GM21423 (cell line): ENCODE measurements around the gene DGKG.

Experiments used
- ATAC-seq: cut with Tn5 transposase; IDR thresholded peaks from one replicate; pipeline ENCODE4 v1.9.1; 2021; ENCODE audit warnings: mild to moderate bottlenecking, moderate library complexity; ENCODE audit not compliant: unreplicated experiment

DGKG gene

DNA sequence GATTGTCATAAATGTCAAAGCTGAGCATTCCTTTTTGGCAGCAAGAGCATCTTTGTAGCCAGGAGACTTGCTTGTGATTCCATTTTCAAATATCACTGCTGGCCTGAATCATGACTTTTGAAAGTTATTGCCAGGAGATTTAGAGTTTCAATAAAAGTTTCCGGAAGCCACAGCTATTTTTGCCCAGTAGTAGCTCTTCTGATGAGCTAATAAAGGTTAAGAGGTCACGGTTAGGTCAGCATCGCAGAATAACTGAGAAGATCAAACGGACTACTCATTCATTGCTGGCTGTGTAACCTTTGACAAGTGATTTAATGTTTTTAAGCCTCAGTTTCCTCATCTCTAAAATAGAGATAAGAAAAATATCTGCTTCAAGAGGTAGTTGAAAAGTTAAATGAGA, 148.1 kb downstream of the DGKG start:
- ATAC-seq: no peak

DNA sequence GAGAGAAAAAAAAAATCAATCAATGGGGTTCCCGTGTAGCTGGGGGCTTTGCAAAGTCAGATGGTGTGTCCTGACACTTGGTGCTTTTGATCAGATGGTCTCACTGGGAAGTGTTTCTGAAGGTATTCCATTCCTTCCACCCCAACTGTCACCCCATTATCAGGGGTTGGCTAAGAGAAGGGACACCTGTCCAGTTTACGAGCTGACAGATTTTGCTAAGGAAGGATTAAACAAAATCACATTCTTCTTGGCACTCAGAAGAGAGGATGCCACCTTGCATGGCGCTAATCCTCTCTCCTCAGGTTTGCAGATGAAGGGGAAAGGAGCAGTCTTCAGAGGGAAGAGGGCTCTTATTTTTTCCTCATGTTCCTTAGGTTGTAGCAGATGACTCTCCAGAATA, 149.4 kb downstream of the DGKG start:
- no peak for ATAC-seq

DNA sequence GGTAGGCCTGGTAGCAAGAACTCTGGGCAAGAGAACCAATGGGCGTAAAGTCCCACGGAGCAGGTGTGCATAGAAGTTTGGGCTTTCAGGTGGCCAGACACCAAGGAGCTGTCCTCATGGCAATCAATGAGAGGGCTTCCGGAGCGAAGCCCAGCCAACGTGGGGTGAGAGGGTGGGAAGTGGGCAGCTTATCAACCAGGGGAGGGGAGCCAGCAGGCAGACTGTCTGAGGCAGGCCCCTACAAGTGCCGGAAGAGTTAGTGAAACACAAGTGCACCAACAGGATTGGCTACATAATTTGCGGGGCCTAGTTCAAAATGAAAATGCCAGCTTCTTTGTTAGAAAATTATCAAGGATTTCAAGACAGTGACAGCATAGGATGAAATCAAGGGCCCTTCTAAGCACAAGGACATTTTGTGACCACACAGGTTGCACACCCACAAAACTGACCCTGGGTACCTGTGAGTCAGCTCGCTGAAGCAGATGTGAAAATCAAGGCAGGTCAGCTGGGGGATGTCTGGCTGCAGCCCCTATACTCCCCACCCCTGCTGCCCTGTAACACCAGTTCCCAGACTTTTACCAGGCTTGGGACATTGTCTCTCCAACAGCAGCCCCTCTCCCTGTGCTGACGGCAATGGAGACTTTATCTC, 151.1 kb downstream of the DGKG start:
- ATAC-seq: no peak

GRCh38 chr3:186209810-186210752, 152.0 kb downstream of the DGKG start:
- ATAC-seq: peak; percentile 66

DNA sequence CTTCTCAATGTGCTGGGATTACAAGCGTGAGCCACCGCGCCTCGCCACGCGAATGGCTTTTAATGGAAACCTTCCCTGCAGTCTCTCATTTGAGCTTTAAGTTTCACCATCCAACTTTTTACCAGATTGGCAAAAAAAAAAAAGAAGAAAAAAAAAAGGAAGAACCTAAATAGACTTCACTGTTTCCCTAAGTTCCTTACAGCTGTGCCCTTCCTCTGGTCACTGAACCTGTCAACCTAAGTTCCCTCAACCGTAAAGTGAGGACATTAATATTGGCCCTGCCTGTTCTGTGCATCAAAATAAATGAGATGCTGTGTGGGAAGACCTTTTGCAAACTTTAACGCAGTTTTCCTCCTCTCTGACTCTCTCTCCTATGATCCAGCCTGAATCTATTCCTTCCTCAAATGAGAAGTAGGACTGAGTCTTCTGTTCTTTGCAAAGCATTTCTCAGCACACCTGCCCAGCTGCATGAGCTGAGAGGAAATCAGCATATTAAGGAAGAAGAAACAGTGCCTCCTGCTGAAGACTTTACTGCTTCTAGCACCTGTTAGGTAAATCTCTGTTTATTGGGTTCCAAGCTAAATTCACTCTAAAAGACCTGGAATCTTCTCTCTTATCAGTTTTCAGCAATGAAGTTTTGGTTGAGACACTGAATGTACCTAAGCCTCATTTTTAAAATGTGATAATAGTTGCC, 153.6 kb downstream of the DGKG start:
- ATAC-seq: no peak

- no peak for ATAC-seq
These were observed 154.5 kb downstream of the DGKG start for GRCh38 chr3:186207515-186207914.

- no peak for ATAC-seq
These were observed 161.3 kb downstream of the DGKG start for GRCh38 chr3:186200726-186201125.

- no peak for ATAC-seq
These were observed 163.6 kb downstream of the DGKG start for GRCh38 chr3:186198442-186198841.

GRCh38 chr3:186194451-186194811, 167.6 kb downstream of the DGKG start:
- ATAC-seq: no peak

- ATAC-seq: no peak
These were observed 168.2 kb downstream of the DGKG start for GRCh38 chr3:186193534-186194450.

- ATAC-seq: no peak
These were observed 169.2 kb downstream of the DGKG start for GRCh38 chr3:186192823-186193222.

- ATAC-seq: no peak
These were observed 172.5 kb downstream of the DGKG start for GRCh38 chr3:186189492-186189891.

DNA sequence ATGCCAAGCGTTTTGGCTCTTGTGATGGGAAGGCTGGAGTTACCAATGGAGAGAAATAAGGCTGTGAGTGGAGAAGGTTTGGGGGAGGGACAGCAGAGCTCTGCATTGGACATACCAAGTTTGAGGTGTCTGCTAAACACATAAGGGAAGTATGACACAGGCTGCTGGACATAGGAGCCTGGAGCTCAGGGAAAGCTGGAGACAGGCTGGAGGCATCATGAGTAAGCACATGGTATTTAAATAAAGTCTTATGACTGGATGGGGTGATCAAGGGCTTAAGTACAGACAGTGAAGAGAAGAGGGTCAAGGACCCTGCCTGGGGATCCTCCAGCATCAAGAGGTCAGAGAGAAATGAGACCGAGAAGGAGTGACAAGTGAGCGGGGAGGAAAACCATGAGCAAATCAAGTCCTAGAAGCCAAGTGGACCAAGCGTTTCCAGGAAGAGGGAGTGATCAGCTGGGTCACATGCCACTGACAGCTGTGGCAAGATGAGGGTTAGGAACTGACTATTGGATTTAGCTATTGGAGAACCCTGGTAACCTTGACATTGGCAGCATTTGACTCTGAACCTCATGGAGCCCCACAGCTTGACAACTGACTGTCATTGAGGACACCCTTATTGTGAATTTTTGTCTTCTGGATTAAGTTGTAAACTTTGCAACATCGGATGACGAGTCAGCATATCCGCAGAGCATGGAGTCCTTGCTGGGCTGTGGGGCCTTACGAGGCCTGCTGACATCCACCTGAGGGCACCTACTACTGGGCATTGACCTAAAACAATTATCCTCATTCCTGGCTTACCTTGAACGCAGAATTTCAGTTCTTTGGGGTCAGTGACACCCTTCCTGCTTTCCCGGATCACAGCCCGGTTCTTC, 174.4 kb downstream of the DGKG start:
- ATAC-seq: no peak

DNA sequence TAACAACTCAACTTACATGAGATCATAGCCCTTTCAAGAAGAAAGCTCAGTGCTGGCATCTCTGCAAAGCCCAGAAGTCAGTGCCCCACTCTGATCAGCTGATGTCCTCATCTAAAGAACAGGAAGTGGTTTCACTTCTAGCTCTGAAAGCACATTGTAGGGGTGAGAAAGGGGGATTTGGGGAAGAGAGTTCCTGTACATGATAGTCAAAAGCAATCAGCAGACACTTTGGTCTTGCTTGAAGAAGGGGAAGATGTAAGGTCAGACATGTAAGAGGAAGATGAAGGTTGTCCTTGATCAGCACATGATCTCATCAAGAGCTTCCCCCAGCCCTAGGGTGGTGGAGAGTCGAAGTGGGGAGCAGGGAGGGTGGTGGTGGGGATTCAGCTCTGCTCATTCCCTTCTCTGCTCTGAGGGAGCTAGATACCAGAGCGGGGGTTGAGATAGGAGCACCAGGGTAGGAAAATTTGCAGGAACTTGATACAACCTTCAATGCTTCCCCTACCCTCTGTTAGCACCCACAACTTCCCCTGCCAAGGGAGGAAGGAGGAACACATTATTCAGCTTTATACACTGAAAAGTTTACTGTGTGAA, 176.7 kb downstream of the DGKG start:
- ATAC-seq: peak; percentile 59

GRCh38 chr3:186184021-186184420, 178.0 kb downstream of the DGKG start:
- ATAC-seq: no peak

DNA sequence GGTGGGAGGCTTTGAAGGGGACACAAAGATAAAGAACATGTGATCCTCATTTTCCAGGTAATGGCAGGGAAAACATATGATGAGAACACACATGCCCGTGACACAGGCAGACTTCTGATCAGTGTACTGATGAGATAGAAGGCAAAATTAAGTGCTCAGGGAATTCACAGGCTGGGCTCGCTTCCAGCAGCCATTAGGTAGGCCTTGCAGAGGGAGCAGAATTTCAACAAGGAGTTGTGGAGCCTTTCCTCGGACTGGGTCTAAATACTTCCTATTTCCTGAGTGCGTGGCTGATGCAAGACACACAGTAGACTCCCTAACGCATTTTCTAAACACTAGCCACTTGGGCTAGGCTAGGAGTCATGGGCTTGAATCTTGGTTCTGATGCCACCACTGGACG, 179.2 kb downstream of the DGKG start:
- no peak for ATAC-seq

- no peak for ATAC-seq
These were observed 180.1 kb downstream of the DGKG start for GRCh38 chr3:186181901-186182300.

DNA sequence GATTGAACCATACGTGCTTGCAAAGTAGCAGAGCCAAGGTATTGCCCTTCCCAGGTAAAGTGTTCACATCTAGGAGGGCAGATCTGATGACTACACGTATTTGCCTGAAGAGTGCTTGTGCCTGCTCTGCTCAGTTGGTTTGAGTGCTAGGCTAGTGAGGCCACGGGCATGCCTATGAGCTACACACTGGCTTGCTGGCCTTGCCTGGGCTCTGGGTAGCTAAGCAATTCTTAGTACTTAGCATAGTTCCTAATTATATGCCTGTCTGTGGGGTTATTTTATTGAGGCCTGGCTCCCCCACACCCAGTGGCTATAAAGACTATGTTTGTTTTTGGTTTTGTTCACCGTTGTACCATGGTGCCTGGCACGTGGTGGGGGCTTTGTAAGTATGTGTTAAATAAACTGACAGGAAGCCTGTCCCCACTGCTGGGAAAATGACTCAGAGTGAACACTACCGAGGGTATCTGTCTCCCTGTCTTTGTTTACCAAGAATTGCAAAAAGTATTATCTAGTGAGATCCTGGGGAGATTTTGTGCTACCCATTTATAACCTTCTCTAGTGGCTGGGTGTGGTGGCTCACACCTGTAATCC, 181.0 kb downstream of the DGKG start:
- ATAC-seq: no peak

- ATAC-seq: no peak
These were observed 181.9 kb downstream of the DGKG start for GRCh38 chr3:186180151-186180550.
